Measurements from ENCODE around the gene LITAFD.
A peak's percentile ranks its signal among the peaks of the same experiment; 100 is the strongest.
"Not testable (repeated sequence)": the region's sequence is repeated elsewhere in the genome, so short reads cannot be mapped to it uniquely, and the experiment has no call there.

LITAFD gene

GRCh38 chr16:8882041-8882617 is at the start of gene LITAFD:
TSS of gene LITAFD (plus strand) at chr16:8882351. CDS start at chr16:8884356, 2,005 bp downstream.
- no peak for DNase-seq

- DNase-seq: no peak
Measured at GRCh38 chr16:8832717-8833105, 49.4 kb upstream of the LITAFD start.

- not testable (repeated sequence) for DNase-seq
Measured at GRCh38 chr16:8836797-8837196, 45.4 kb upstream of the LITAFD start.

- DNase-seq: not testable (repeated sequence)
Measured at GRCh38 chr16:8837594-8837993, 44.6 kb upstream of the LITAFD start.

- DNase-seq: not testable (repeated sequence)
Measured at GRCh38 chr16:8842016-8842415, 40.1 kb upstream of the LITAFD start.

GRCh38 chr16:8843296-8843695 is 38.9 kb upstream of the LITAFD start:
- not testable (repeated sequence) for DNase-seq

- no peak for DNase-seq
Measured at GRCh38 chr16:8845699-8846298, 36.4 kb upstream of the LITAFD start.

GRCh38 chr16:8846401-8846932 is 35.7 kb upstream of the LITAFD start:
- DNase-seq: no peak

- no peak for DNase-seq
Measured at GRCh38 chr16:8847145-8847544, 35.0 kb upstream of the LITAFD start.

- no peak for DNase-seq
Measured at GRCh38 chr16:8847623-8848022, 34.5 kb upstream of the LITAFD start.

- no peak for DNase-seq
Measured at GRCh38 chr16:8848231-8848938, 33.8 kb upstream of the LITAFD start.

- DNase-seq: no peak
Measured at GRCh38 chr16:8848939-8849391, 33.2 kb upstream of the LITAFD start.

GRCh38 chr16:8849411-8850011 is 32.6 kb upstream of the LITAFD start:
- DNase-seq: peak; percentile 62

- DNase-seq: peak; percentile 56
Measured at GRCh38 chr16:8850279-8850885, 31.8 kb upstream of the LITAFD start.

- peak; percentile 33 for DNase-seq
Measured at GRCh38 chr16:8851761-8852403, 30.3 kb upstream of the LITAFD start.

- DNase-seq: peak; percentile 46
Measured at GRCh38 chr16:8852534-8852933, 29.6 kb upstream of the LITAFD start.

GRCh38 chr16:8853150-8853549 is 29.0 kb upstream of the LITAFD start:
- peak; percentile 42 for DNase-seq

- DNase-seq: peak; percentile 60
Measured at GRCh38 chr16:8853611-8854010, 28.5 kb upstream of the LITAFD start.

GRCh38 chr16:8854298-8854948 is 27.7 kb upstream of the LITAFD start:
- DNase-seq: peak; percentile 27

- DNase-seq: peak; percentile 62
Measured at GRCh38 chr16:8855051-8855786, 26.9 kb upstream of the LITAFD start.

- DNase-seq: peak; percentile 53
Measured at GRCh38 chr16:8855972-8856371, 26.2 kb upstream of the LITAFD start.
